BJ (cell line): ENCODE data around the gene SMIM7. TPM values are rescaled to one million over a fixed set of nuclear protein-coding genes. Genes with fewer than 3 reads are reported as not detected.

Experiments used
- CTCF ChIA-PET: fragments of 350-600 bp; formaldehyde crosslinking; extraction: SDS; loops from one replicate; lab custom pipeline; 2021; ENCODE audit warnings: antibody characterized with exemption, inconsistent platforms; lab: Yijun Ruan, JAX
- POLR2A ChIA-PET: fragments of 300-600 bp; sonication (Branson Sonifier 250); formaldehyde crosslinking; extraction: SDS; loops from one replicate; lab custom pipeline; 2021; ENCODE audit warnings: antibody characterized with exemption; lab: Charles Lee
- DNase-seq: peaks from one replicate; pipeline ENCODE4 v3.0.0-alpha.2; 2011; ENCODE audit warnings: low read depth
- H3K27me3 ChIP-seq: 2 replicates; pipeline ENCODE4 v1.6.0; 2011; ENCODE audit warnings: low read length; ENCODE audit not compliant: control insufficient read depth, insufficient read depth
- H3K36me3 ChIP-seq: 2 replicates; pipeline ENCODE4 v1.5.1; 2011; ENCODE audit warnings: low read length; ENCODE audit not compliant: control insufficient read depth, insufficient read depth
- H3K4me3 ChIP-seq: 2 replicates; pipeline ENCODE4 v1.5.1; 2011; ENCODE audit warnings: low read depth, mild to moderate bottlenecking, control low read depth, low read length
- CTCF ChIP-seq: IDR thresholded peaks from 2 replicates; pipeline ENCODE4 v1.5.1; 2011; ENCODE audit warnings: low read depth, mild to moderate bottlenecking, control low read depth, inconsistent platforms, low read length, moderate library complexity; ENCODE audit not compliant: insufficient read depth
- polyA plus RNA-seq: library from polyadenylated mRNA; depleted of rRNA; stranded (reverse); fragments of >200 nt; gene quantifications from 2 replicates; pipeline ENCODE4 v1.2.3, GENCODE V29; 2011

Gene SMIM7
- polyA plus RNA-seq, 1 experiment: 61.4 TPM

- ChIA-PET CTCF (no interaction called here), POLR2A (no interaction called here)
- no peak for DNase-seq
- Histone ChIP-seq H3K27me3 (no peaks in the 10 kb centered on the region), H3K36me3 (peaks cover 12% of the 10 kb centered on the region), H3K4me3 (no peak overlapping the region)
- no peak for TF ChIP-seq CTCF
Measured at GRCh38 chr19:16637535-16637934, 22.4 kb downstream of the SMIM7 start.

GRCh38 chr19:16631465-16631864 is 28.5 kb downstream of the SMIM7 start:
- POLR2A ChIA-PET: no interaction called here
- DNase-seq: no peak
- CTCF ChIA-PET: no interaction called here
- TF ChIP-seq CTCF: no peak
- Histone ChIP-seq H3K36me3 (peaks cover 6% of the 10 kb centered on the region), H3K27me3 (no peaks in the 10 kb centered on the region), H3K4me3 (no peak overlapping the region)

GRCh38 chr19:16628984-16629691 is 30.8 kb downstream of the SMIM7 start:
- no peak for TF ChIP-seq CTCF
- CTCF ChIA-PET: interaction anchor here (1.1 kb wide), 1 partner anchor 212 kb away, joined by 3 read pairs; no protein-coding TSS in a partner anchor
- peaks cover 5% of the 10 kb centered on the region for H3K36me3 ChIP-seq
- H3K4me3 ChIP-seq: peak overlapping the region; percentile 74
- peak; percentile 67 for DNase-seq
- POLR2A ChIA-PET: interaction anchor here (0.7 kb wide), 1 partner anchor 47 kb away, joined by 3 read pairs; no protein-coding TSS in a partner anchor
- no peaks in the 10 kb centered on the region for H3K27me3 ChIP-seq

GRCh38 chr19:16628183-16628983 is 31.6 kb downstream of the SMIM7 start, which contains the start of gene MED26:
Gene MED26, minus strand, starts transcription at chr19:16628204. Its CDS starts 261 bp downstream, at chr19:16627943.
- DNase-seq: peak; percentile 46
- no peaks in the 10 kb centered on the region for H3K27me3 ChIP-seq
- TF ChIP-seq CTCF: no peak
- ChIA-PET POLR2A (interaction anchor here (0.6 to 0.8 kb wide), 6 partner anchors 27 to 782 kb away, joined by 3 to 6 read pairs (median 3); partner anchors contain the start of gene SMIM7), CTCF (interaction anchor here (1.1 kb wide), 2 partner anchors 38 to 212 kb away, joined by 3 to 4 read pairs; no protein-coding TSS in a partner anchor)
- peak within 1 kb of the TSS; percentile 98 for H3K4me3 ChIP-seq
- H3K36me3 ChIP-seq: peaks cover 5% of the 10 kb centered on the region

GRCh38 chr19:16627928-16628182 is 32.1 kb downstream of the SMIM7 start:
- TF ChIP-seq CTCF: no peak
- Histone ChIP-seq H3K27me3 (no peaks in the 10 kb centered on the region), H3K4me3 (peak overlapping the region; percentile 98), H3K36me3 (peaks cover 5% of the 10 kb centered on the region)
- ChIA-PET CTCF (interaction anchor here (1.1 kb wide), 1 partner anchor 38 kb away, joined by 4 read pairs; no protein-coding TSS in a partner anchor), POLR2A (interaction anchor here (0.6 to 0.8 kb wide), 5 partner anchors 27 to 782 kb away, joined by 3 to 6 read pairs (median 3); partner anchors contain the start of gene SMIM7)
- no peak for DNase-seq
